ENCODE data around the gene PLIN5. TPM values are rescaled to one million over a fixed set of nuclear protein-coding genes. Genes with fewer than 3 reads are reported as not detected.
A peak's percentile ranks its signal among the peaks of the same experiment; 100 is the strongest.

Gene PLIN5, protein sequence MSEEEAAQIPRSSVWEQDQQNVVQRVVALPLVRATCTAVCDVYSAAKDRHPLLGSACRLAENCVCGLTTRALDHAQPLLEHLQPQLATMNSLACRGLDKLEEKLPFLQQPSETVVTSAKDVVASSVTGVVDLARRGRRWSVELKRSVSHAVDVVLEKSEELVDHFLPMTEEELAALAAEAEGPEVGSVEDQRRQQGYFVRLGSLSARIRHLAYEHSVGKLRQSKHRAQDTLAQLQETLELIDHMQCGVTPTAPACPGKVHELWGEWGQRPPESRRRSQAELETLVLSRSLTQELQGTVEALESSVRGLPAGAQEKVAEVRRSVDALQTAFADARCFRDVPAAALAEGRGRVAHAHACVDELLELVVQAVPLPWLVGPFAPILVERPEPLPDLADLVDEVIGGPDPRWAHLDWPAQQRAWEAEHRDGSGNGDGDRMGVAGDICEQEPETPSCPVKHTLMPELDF
- total RNA-seq = under 1 TPM; 0.32 to 0.56 TPM

DNA sequence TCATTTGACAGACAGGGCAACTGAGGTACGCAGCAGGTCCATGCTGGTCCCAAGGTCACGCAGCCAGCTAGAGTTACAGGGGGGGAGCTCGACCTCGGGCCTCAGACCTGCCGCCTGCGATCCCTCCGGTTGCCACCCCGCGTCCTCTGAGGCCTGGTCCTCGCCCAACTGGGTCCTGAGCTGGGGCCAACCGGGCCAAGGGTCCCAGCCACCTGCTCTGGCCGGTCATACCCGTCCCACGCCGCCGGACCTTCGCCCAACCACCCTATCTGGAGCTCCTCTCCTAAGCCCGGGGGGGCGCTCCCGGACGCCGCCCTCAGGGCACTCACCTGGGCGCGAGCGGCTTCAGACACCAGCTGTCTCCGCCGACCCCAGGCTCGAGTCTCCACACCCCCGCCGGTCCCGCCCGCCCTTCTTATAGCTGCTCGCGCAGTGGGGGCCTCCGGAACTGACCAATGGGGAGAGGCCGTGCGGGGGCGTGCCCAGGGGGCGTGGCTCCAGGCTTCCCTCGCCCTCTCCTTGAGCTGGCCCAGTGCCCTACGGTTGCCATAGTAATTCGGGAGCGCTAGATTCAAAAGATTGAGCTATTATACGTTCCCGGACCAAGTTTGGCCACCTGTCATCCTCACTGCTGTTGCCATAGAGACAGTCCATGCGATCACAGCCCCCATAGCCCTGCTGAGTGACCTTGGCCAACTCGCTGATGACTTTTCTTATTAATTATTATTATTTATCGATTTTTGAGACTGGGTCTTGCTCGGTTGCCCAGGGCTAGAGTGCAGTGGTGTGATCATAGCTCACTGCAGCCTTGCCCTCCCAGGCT, at the start of gene PLIN5:
PLIN5 (minus strand) TSS at position 389 of the 823 bp plus-strand sequence. CDS start 1,150 bp downstream, outside the sequence.
- no peaks in the 10 kb centered on the region for H3K9me3 Mint-ChIP-seq
- H3K36me3 Mint-ChIP-seq = no peaks in the 10 kb centered on the region
- H3K4me1 Mint-ChIP-seq = peaks cover 9% of the 10 kb centered on the region
- peak; percentile 69 for DNase-seq
- peaks cover 23% of the 10 kb centered on the region for H3K27me3 Mint-ChIP-seq
- no peak within 1 kb of the TSS for H3K4me3 Mint-ChIP-seq
- no peak within 1 kb of the TSS for H3K27ac Mint-ChIP-seq

DNA sequence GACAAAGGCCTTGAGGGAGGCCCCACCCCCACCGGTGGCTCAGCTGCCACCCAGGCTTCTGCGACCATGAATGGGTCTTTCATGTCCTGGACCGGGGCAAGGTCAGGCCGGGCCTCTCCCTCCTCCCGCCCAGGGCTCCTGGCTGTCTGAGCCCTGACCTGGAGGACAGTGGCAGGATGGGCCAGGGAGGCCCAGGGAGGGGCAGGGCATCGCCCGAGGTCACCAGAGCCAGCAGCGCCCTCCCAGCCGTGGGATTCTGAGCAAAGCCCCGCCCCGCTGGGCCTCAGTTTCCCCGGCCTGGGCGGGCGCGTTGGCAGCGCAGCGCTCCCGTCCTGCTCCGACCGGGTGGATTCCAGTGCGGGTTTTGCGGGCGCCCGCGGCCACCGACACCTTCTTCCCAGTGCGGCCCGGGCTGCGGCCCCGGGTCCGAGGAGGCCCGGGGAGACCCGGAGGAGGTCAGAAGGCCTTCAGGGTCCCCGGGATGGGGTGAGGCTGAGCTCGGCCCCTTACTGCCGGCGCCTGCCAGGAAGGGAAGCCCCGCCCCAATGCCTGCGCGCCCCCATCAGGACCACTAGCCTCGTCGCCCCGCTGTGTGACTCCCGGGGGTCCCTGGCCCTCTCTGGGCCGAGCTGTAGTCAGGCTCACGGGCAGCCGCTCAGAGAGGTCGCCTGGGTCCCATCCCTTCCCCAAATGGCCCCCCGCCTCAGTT, 49.1 kb upstream of the PLIN5 start:
- peak; percentile 45 for DNase-seq

GRCh38 chr19:4582980-4583842, 48.2 kb upstream of the PLIN5 start:
- no peak for DNase-seq
- Mint-ChIP-seq H3K27ac (no peak overlapping the region), H3K9me3 (no peaks in the 10 kb centered on the region), H3K4me1 (no peaks in the 10 kb centered on the region), H3K36me3 (no peaks in the 10 kb centered on the region), H3K4me3 (no peak overlapping the region), H3K27me3 (peaks cover 63% of the 10 kb centered on the region)

More for the DNA sequence above, 49.1 kb upstream of the PLIN5 start:
- Mint-ChIP-seq H3K4me3 (no peak overlapping the region), H3K4me1 (no peaks in the 10 kb centered on the region), H3K36me3 (no peaks in the 10 kb centered on the region), H3K27me3 (peaks cover 56% of the 10 kb centered on the region), H3K9me3 (no peaks in the 10 kb centered on the region), H3K27ac (no peak overlapping the region)

- no peak overlapping the region for H3K27ac Mint-ChIP-seq
- H3K36me3 Mint-ChIP-seq = no peaks in the 10 kb centered on the region
- no peaks in the 10 kb centered on the region for H3K9me3 Mint-ChIP-seq
- no peaks in the 10 kb centered on the region for H3K4me1 Mint-ChIP-seq
- H3K4me3 Mint-ChIP-seq = peak overlapping the region; percentile 56
- peaks cover 68% of the 10 kb centered on the region for H3K27me3 Mint-ChIP-seq
- peak; percentile 48 for DNase-seq
Measured at GRCh38 chr19:4581666-4582553, 46.9 kb upstream of the PLIN5 start.

DNA sequence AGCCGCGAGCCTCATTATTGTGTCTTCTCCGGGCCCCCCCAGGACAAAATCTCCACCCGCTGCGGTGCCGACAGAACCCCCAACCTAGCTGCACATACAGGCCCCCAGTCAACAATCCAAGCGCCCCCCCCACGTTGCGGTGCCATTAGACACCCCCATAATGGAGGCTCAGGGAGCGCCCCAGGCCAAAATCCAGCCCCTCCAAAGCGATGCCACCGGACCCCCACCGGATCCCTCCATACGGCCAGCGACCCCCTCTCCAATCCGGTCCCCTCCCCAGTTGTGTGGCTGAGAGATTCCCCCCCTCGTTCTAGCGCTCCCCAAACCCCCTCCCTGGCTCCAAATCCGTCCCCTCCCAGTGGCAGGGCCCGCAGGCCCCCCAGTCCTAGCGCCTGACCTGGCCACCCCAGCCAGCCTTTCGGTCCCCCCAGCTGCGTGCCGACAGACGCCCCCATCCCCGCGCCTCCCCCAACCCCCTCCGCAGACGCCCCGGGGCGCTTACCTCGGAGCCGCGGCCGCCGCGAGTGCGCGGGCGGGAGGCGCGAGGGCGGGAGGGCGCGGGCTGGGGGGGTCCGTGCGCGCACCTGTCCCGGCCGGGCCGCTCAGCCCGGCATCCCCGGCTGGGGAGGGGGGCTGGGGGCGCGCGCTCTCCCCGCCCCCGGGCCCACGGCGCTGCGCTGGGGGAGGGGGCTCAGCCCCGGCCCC, 46.1 kb upstream of the PLIN5 start:
- Mint-ChIP-seq H3K27me3 (peaks cover 76% of the 10 kb centered on the region), H3K36me3 (no peaks in the 10 kb centered on the region), H3K27ac (no peak overlapping the region), H3K4me3 (no peak overlapping the region), H3K4me1 (no peaks in the 10 kb centered on the region), H3K9me3 (no peaks in the 10 kb centered on the region)
- DNase-seq = no peak

GRCh38 chr19:4580021-4580901, 45.2 kb upstream of the PLIN5 start:
- no peak overlapping the region for H3K27ac Mint-ChIP-seq
- no peaks in the 10 kb centered on the region for H3K36me3 Mint-ChIP-seq
- no peaks in the 10 kb centered on the region for H3K4me1 Mint-ChIP-seq
- no peak overlapping the region for H3K4me3 Mint-ChIP-seq
- no peak for DNase-seq
- peaks cover 76% of the 10 kb centered on the region for H3K27me3 Mint-ChIP-seq
- no peaks in the 10 kb centered on the region for H3K9me3 Mint-ChIP-seq

- Mint-ChIP-seq H3K4me1 (no peaks in the 10 kb centered on the region), H3K9me3 (no peaks in the 10 kb centered on the region), H3K27me3 (peaks cover 79% of the 10 kb centered on the region), H3K36me3 (no peaks in the 10 kb centered on the region), H3K27ac (no peak overlapping the region), H3K4me3 (no peak overlapping the region)
- DNase-seq = no peak
Measured at GRCh38 chr19:4579389-4579788, 44.4 kb upstream of the PLIN5 start.

- H3K9me3 Mint-ChIP-seq = no peaks in the 10 kb centered on the region
- H3K27me3 Mint-ChIP-seq = peaks cover 82% of the 10 kb centered on the region
- H3K36me3 Mint-ChIP-seq = no peaks in the 10 kb centered on the region
- H3K4me1 Mint-ChIP-seq = no peaks in the 10 kb centered on the region
- no peak overlapping the region for H3K4me3 Mint-ChIP-seq
- DNase-seq = no peak
- H3K27ac Mint-ChIP-seq = no peak overlapping the region
Measured at GRCh38 chr19:4578552-4579248, 43.7 kb upstream of the PLIN5 start.

DNA sequence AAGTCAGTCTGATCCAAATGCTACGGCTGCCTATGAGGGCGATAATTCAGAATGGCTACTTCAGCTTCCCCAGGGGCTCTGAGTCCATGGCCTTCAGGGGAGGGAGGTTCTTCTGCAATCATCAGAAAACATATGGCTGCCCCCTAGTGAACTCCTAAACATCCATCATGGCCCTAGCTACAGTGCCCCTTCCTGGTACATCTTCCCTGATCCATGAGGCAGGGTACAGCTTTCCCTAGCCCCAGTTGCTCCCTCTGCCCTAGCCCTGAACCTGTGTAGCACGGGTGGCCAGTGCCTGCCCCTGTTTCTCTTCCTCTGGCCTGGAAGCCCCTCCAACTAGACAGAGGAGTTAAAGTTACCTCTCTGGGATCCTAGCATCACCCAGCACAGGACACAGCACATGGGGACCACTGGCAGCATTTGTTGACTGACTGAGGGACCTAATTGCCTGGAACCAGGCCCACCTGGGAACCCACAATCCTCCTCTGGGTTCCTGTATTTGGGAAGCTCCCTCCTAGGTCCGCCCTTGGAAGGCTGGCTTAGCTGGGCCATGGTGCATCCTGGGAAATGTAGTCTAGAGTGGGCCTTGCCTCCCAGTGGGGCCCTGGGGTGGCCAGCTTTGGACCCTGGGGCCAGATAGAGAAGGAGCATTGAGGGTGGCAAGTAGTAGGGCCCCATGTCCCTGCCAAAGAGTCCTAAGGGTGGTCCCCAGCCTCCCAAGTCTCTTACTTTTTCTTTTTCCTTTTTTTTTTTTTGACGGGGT, 42.2 kb upstream of the PLIN5 start:
- no peak for DNase-seq
- H3K27ac Mint-ChIP-seq = no peak overlapping the region
- H3K9me3 Mint-ChIP-seq = no peaks in the 10 kb centered on the region
- H3K27me3 Mint-ChIP-seq = peaks cover 72% of the 10 kb centered on the region
- no peaks in the 10 kb centered on the region for H3K36me3 Mint-ChIP-seq
- no peaks in the 10 kb centered on the region for H3K4me1 Mint-ChIP-seq
- H3K4me3 Mint-ChIP-seq = no peak overlapping the region

DNA sequence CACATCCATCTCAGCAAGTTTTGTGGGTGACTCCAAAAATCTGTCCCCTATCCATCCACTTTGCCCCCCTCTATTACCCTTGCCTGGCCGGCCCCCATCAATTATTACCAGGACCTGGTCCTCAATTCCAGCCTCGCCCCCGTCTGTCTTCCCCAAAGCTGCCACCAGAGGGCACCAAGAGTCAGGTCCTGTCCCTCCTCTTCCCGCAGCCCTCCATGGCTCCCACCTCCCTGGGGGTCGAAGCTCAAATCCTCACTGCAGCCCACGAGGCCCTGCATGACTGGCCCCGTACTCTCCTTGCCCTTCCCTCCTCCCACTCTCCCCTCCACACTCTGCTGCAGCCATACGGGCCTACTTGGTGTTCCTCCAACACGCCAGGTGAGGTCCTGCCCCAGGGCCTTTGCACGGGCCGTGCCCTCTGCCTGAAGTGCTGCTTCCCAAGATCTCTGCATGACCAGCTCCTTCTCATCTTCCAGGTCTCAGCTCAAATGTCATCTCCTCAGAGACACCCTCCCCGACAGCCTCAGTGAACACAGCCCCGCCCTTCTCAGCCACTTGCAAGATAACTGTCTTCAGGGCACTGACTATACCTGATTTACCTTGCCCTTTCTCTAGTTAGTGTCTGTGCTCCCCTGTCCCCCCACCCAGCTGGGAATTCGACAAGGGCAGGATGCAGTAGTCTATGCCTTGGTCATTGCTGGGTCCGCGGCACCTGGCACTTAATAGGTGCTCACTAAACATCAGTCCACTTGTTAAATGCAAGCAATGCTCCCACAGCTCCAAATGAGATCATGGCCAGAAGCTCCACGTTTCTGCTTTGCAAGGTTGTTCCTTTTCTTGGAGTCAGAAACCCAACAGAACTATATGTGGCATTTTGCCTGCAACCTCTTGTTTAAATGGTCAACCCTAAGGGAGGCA, 41.3 kb upstream of the PLIN5 start:
- no peak overlapping the region for H3K4me3 Mint-ChIP-seq
- no peaks in the 10 kb centered on the region for H3K36me3 Mint-ChIP-seq
- peak overlapping the region; percentile 21 for H3K27ac Mint-ChIP-seq

More for the DNA sequence above, 41.3 kb upstream of the PLIN5 start:
- Mint-ChIP-seq H3K27me3 (peaks cover 66% of the 10 kb centered on the region), H3K4me1 (no peaks in the 10 kb centered on the region), H3K9me3 (no peaks in the 10 kb centered on the region)
- DNase-seq = peak; percentile 70
